Left colon (tissue), 2 donors: ENCODE measurements around the gene KRTAP3-3. TPM values are rescaled to one million over a fixed set of nuclear protein-coding genes. Genes with fewer than 3 reads are reported as not detected.

Experiments
- ATAC-seq: fragments of 200-7000 bp; cut with Tn5 transposase; one replicate; pipeline ENCODE4 v1.9.1; 2020; ENCODE audit warnings: mild to moderate bottlenecking, moderate library complexity
- DNase-seq, 2 donors: peaks; one replicate each; pipeline ENCODE4 v3.0.0-alpha.2; 2020
- intact Hi-C, 2 donors: fragments of 100-400 bp; cut with DNase I in 1 of 2; cut with micrococcal nuclease in 1 of 2; formaldehyde crosslinking; loops; one replicate each; pipeline versions ENCODE4 v1.11.2 to v1.14.0; 2022; cut with DNase I, micrococcal nuclease
- total RNA-seq, 2 donors: library from RNA; stranded (reverse); fragmentation: NEBNext Ultra II Directional; extraction: Animal tissue kit (Norgen Biotek cat#: 25700); gene quantifications; one replicate each; pipeline ENCODE4 v1.2.1, GENCODE V29; 2021
- donor health status: DM: no; HTN: no; CAD: no.
- donor health status: DM: yes; HTN: yes; CAD: no.

The KRTAP3-3 gene
- total RNA-seq, 2 donors from 2014 or later, result not detected

GRCh38 chr17:40967582-40967981, 26.4 kb downstream of the KRTAP3-3 start:
- intact Hi-C loops, result no loop called here
- no peak for ATAC-seq
- DNase-seq, result no peak

DNA sequence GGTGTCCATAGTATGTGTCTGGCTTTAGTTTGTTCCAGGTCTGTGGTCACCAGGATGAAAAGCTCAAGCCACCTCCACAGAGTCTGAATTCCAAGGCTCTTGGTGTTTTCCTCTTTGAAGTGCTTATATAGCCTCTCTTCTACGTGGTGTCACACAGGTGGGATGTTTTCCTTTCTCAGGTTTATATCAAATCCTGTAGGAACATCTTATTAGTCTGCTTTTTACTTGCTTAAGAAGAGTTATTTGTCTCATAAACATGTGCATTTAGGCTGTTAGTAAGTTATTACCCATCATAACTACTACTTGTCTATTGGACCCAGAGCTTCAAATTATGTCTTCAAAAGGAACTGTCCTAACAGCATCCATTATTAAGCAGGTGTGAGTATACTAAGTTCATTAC, 27.1 kb downstream of the KRTAP3-3 start, which contains the start of gene KRT39:
Gene KRT39, minus strand, starts transcription at position 101 of the 400 bp plus-strand sequence. Its CDS starts 92 bp downstream, at position 9.
- ATAC-seq, result no peak
- no peak for DNase-seq
- intact Hi-C loops, result no loop called here

- intact Hi-C loops, result no loop called here
- ATAC-seq, result peak; percentile 77
- DNase-seq, result no peak
These were observed 30.1 kb downstream of the KRTAP3-3 start for GRCh38 chr17:40963838-40964237.

DNA sequence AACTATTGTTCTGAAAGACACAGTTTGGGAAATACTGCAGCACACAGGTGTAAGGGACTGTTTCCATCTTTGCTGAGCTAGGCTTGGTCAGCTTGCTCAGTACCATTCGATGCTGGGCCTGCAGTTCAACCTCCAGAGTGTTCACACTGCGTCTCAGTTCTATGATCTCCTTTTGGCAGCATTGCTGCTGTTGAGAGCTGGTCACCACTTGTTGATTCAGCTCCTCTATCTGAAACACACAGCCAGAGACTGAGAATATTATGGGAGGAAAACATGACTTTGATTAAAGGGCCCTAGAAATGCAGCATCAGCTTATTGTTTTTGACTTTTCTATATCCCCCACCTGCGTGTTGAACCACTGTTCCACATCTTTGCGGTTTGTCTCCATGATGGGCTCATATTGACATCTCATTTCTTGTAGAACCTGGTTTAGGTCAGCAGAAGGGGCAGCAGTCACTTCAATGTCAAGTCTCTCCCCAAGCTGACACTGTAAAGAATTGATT, 31.9 kb downstream of the KRTAP3-3 start:
- DNase-seq (no peak), ATAC-seq (no peak)
- intact Hi-C loops, result no loop called here

DNA sequence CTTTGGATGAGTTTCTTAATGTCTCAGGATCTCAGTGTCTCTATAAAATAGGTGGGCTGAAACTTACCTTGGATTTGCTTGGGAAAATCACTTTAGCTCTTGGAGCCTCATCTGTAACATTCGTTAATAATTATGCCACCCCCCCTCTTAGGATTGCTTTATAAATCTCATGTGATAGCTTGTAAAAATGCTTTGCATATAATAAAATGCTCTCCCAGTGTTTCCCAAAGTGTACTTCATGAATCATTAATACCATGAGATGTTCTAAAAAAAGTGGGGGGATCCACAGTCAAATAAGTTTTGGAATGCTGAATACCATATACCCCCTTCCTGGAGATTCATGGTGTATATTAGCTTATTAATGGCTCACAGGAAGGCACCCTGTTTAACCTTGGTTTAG, 32.4 kb downstream of the KRTAP3-3 start:
- intact Hi-C loops, result no loop called here
- no peak for DNase-seq

DNA sequence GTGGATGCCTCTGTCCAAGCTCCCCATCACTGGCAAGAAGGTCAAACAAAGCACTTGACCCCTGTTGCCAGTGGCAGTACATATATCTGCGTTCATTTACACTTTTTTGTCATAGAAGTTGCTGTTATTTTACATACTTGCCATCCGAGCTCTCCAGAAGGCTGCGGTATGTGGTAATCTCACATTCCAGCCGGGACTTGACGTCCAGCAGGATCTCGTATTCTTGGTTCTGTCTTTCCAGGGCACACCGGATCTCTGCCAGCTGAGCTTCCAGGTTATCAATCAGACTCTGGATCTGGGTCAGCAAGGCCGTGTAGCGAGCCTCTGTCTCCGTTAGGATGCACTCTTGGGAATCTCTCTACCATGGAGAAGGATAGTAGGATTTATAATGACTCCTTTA, 33.8 kb downstream of the KRTAP3-3 start:
- intact Hi-C loops, result no loop called here
- ATAC-seq, result no peak
- DNase-seq, result no peak

More for the DNA sequence above, 32.4 kb downstream of the KRTAP3-3 start:
- no peak for ATAC-seq

GRCh38 chr17:40958086-40958953, 35.6 kb downstream of the KRTAP3-3 start:
- intact Hi-C loops, result no loop called here
- peak; percentile 85 for ATAC-seq
- no peak for DNase-seq

GRCh38 chr17:40956401-40957254, 37.3 kb downstream of the KRTAP3-3 start:
- DNase-seq (no peak), ATAC-seq (no peak)
- intact Hi-C loops, result no loop called here

DNA sequence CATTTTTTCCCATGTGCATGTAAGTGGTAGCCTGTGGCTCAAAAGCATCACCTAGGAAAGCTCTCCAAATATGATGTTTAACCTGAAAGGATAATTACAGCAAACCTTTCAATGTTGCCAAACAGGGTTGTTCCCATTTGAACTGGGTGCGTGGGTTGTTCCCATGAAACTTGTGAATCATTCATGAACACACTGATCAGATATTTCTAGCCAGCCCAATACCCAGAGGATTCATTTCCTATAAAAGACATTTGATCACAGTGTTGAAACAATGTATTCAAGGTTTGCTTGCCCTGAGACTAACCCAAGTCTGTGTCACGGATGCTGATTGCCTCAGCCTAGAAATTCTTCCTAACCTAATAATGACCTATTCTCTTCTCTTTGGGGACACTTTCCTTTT, 40.1 kb downstream of the KRTAP3-3 start:
- no peak for ATAC-seq
- DNase-seq, result no peak
- intact Hi-C loops, result no loop called here

DNA sequence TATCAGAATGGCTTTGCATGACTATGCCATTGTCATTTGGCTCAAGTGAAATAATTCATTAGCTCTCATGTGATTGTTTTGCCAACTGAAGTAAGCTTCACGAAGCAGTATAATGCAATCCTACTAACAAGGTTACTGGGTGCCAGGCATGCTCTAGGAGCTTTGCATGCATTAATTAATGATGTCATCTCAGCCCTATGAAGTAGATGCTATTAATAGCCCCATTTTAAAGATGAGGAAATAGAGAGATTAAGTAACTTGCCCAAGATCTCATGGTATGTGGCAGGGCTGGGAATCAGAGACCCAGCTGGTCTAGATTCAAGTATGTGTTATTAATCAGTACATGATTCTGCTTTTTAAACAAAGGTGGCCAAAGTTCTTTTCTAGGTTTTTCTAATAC, 41.3 kb downstream of the KRTAP3-3 start:
- DNase-seq, result no peak
- intact Hi-C loops, result no loop called here
- ATAC-seq, result no peak

GRCh38 chr17:40952154-40952553, 41.8 kb downstream of the KRTAP3-3 start:
- intact Hi-C loops, result no loop called here
- ATAC-seq (no peak), DNase-seq (no peak)

DNA sequence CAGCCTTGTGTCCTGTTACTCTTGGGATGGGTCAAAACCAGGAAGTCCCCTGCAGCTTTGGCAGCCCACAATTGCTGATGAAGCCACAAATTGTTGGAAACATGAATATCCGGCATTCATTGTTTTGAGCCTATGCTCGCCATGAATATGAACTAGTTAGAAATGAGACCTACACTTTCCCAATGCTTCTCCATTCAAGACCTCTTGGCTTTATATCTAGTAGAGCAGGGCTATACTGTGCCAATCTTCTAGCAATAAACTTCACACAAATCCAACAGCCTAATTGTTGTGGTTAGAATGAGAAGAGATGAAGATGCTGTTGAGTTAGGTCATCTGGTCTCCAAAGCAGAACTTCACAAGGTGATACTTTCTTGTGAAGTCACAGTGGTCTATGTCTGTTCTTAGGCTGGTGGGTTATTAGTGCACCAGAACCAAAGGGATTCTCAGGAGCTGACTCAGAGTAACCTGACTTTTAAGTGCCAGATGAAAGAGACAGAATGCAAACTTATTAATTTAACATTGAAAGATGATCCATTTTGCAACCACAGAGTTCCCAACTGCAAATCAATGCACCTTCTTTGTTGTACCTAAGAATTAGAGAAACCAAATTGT, 42.8 kb downstream of the KRTAP3-3 start:
- no peak for DNase-seq
- intact Hi-C loops, result no loop called here
- no peak for ATAC-seq

GRCh38 chr17:40950176-40950575, 43.8 kb downstream of the KRTAP3-3 start:
- DNase-seq (no peak), ATAC-seq (no peak)
- intact Hi-C loops, result no loop called here

DNA sequence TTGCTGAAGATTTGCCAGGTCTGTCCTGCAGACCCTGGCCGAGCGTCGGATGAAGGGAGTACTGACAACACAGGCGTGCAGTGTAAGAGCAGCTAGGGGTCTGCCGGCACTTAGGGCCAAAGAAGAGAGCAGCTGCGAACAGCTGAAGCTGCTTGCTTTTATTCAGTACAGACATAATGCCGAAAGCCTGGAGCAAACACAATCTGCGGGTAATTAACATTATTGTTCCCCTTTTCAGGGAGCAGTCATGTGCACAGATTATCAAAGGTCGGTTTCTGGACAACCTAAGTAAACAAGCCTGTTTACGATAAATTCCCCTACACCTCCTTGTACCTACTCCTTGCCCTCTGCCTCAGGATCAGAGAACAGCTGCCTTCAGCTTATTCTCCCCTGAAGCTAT, 44.5 kb downstream of the KRTAP3-3 start:
- intact Hi-C loops, result no loop called here
- DNase-seq (no peak), ATAC-seq (peak; percentile 56)

GRCh38 chr17:40947929-40948328, 46.0 kb downstream of the KRTAP3-3 start:
- no peak for ATAC-seq
- intact Hi-C loops, result no loop called here
- DNase-seq, result no peak

DNA sequence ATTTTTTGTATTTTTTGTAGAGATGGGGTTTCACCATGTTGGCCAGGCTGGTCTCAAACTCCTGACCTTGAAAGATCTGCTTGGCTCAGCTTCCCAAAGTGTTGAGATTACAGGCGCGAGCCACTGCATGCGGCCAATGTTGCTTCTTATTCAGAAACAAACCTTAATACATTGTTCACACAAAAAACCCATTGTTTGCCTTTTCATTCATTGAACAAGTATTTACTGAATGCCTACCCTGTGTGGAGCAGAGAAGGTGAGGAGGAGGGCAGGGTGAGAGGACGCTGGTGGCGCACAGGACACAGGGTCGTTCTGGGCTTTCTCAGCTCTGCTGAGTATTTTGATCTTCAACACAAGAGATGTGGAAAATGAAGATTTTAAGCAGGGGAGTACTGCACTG, 48.5 kb downstream of the KRTAP3-3 start:
- intact Hi-C loops, result no loop called here
- ATAC-seq (no peak), DNase-seq (no peak)

DNA sequence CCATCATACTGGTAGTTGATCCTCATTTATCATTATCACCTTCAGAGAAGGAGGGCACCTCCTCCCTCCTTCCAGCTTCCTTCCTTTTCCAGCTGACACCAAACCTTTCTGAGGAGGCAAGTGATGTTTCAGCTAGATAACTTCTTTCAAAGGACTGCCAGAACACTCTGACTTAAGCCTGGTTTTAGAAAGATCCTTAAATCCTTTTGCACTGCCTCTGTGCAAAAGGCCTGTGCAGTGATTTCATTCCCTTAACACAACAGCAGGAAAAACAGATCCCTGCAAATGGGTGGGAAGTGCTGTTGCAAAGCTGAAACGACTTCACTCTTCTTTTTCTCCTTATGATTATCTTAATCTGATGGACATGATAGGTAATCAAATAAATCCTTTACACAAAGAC, 49.4 kb downstream of the KRTAP3-3 start:
- intact Hi-C loops, result no loop called here
- no peak for ATAC-seq
- DNase-seq, result no peak
